Measurements from ENCODE around the gene TRIML2. TPM values are rescaled to one million over a fixed set of nuclear protein-coding genes. Genes with fewer than 3 reads are reported as not detected.

TRIML2 gene
- total and polyA plus RNA-seq, 2 of the 13 experiments (the other 11 are each of a cell fraction or from before 2014, with no cell fraction given) = not detected

DNA sequence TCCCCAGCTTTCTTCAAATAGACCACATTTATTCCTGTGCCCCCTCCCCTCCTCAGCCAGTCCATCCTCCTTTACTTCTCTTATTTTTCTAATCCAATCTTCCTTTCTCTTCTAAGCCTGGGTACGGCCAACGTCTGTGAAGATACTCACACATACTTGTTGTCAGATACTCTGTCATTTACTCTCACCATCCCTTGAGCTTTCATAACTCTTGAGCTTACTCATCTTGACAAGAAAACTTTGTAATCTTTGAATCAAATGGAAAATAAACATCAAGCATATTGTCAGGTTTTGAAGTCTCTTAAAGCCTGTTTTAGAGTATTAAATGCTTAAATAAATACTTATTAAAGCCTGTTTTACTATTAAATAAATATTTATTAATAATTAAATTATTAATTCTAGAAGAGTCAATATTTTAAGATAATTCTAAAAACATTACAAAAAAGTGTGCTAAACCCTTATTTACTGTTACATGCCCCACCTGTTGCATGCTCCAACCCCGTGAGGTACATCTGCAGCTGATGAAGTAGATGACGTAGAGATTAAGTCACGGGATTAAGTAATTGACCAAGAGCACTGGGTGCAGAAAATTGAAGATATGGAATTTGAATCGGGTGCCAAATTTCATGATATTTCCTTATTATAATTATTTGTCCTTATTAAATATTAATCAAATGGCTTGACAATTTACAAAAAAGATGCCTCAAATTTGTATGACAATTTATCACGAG, 1.5 kb upstream of the TRIML2 start:
- POLR2A ChIA-PET = no interaction called here
- H4K20me1 ChIP-seq (ENCODE audit: insufficient read depth, low read length) = no peaks in the 10 kb centered on the region
- no peak for DNase-seq (ENCODE audit: low spot score)
- no peak overlapping the region for H2AFZ ChIP-seq (ENCODE audit: low read length)
- no peak overlapping the region for H3K27ac ChIP-seq (ENCODE audit: extremely low read length, insufficient read depth, low read length)
- no peak for ATAC-seq
- no peaks in the 10 kb centered on the region; a peak in 1 of 5 replicates for H3K27me3 ChIP-seq (ENCODE audit: control insufficient read depth in 1 of 2, insufficient read depth in 2 of 2, low read length in 2 of 2)
- H3K4me2 ChIP-seq (ENCODE audit: low read depth, low read length) = no peak overlapping the region
- CTCF ChIA-PET (ENCODE audit: low intra/inter-chr PET ratio, low total read pairs) = no interaction called here
- no peak overlapping the region for H3K4me3 ChIP-seq (replicated peaks in 1 of 3; ENCODE audit: insufficient read depth in 1 of 3, low read depth in 2 of 3, low read length in 3 of 3)
- H3K4me1 ChIP-seq (ENCODE audit: insufficient read depth, low read length) = no peaks in the 10 kb centered on the region
- no peaks in the 10 kb centered on the region for H3K36me3 ChIP-seq (replicated peaks in 1 of 2; ENCODE audit: control insufficient read depth in 1 of 2, insufficient read depth in 2 of 2, low read length in 2 of 2)
- H3K79me2 ChIP-seq (ENCODE audit: insufficient read depth, low read length) = no peaks in the 10 kb centered on the region
- TF ChIP-seq RAD21 (CRISPR knock-in tag; IDR thresholded peaks at IDR 0.05) = no peak
- TF ChIP-seq MED13 (CRISPR knock-in tag; IDR thresholded peaks at IDR 0.05) = no peak
- TF ChIP-seq, protein P1, sequence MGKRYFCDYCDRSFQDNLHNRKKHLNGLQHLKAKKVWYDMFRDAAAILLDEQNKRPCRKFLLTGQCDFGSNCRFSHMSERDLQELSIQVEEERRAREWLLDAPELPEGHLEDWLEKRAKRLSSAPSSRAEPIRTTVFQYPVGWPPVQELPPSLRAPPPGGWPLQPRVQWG (CRISPR knock-in tag; IDR thresholded peaks at IDR 0.05; ENCODE audit: borderline replicate concordance, low read depth) = no peak
- no peak for TF ChIP-seq MED8 (CRISPR knock-in tag; IDR thresholded peaks at IDR 0.05; ENCODE audit: insufficient replicate concordance)
- no peak for TF ChIP-seq PCBP2 (optimal IDR thresholded peaks at IDR 0.05; ENCODE audit: low read depth, low read length, poor library complexity, severe bottlenecking)
- TF ChIP-seq, protein P2, sequence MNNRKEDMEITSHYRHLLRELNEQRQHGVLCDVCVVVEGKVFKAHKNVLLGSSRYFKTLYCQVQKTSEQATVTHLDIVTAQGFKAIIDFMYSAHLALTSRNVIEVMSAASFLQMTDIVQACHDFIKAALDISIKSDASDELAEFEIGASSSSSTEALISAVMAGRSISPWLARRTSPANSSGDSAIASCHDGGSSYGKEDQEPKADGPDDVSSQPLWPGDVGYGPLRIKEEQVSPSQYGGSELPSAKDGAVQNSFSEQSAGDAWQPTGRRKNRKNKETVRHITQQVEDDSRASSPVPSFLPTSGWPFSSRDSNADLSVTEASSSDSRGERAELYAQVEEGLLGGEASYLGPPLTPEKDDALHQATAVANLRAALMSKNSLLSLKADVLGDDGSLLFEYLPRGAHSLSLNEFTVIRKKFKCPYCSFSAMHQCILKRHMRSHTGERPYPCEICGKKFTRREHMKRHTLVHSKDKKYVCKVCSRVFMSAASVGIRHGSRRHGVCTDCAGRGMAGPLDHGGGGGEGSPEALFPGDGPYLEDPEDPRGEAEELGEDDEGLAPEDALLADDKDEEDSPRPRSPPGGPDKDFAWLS (CRISPR knock-in tag; IDR thresholded peaks at IDR 0.05; ENCODE audit: borderline replicate concordance) = no peak
- TF ChIP-seq ZNF235 (CRISPR knock-in tag; IDR thresholded peaks at IDR 0.05; ENCODE audit: borderline replicate concordance) = no peak
- TF ChIP-seq, protein P3, sequence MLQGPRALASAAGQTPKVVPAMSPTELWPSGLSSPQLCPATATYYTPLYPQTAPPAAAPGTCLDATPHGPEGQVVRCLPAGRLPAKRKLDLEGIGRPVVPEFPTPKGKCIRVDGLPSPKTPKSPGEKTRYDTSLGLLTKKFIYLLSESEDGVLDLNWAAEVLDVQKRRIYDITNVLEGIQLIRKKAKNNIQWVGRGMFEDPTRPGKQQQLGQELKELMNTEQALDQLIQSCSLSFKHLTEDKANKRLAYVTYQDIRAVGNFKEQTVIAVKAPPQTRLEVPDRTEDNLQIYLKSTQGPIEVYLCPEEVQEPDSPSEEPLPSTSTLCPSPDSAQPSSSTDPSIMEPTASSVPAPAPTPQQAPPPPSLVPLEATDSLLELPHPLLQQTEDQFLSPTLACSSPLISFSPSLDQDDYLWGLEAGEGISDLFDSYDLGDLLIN (CRISPR knock-in tag; IDR thresholded peaks at IDR 0.05; ENCODE audit: borderline replicate concordance) = no peak
- TF ChIP-seq IRX3 (CRISPR knock-in tag; IDR thresholded peaks at IDR 0.05; ENCODE audit: borderline replicate concordance, low read depth) = no peak
- no peak for TF ChIP-seq PPARG (CRISPR knock-in tag; conservative IDR thresholded peaks at IDR 0.05)
- no peak for TF ChIP-seq SCMH1 (CRISPR knock-in tag; IDR thresholded peaks at IDR 0.05; ENCODE audit: borderline replicate concordance)
- no peak for TF ChIP-seq ZNF720 (CRISPR knock-in tag; IDR thresholded peaks at IDR 0.05)
- no peak for TF ChIP-seq CCDC6 (CRISPR knock-in tag; IDR thresholded peaks at IDR 0.05)
- no TSS peak for BruUV-seq (replicated peaks)
- H3K9ac ChIP-seq (ENCODE audit: insufficient read depth, low read depth, low read length) = no peak overlapping the region
- no peak for FAIRE-seq
- in situ Hi-C loops (cut with HindIII; ENCODE audit: extremely low pct_ligation_motif_present, low pct_unique_long_range_greater_than_20kb) = no loop called here
- intact Hi-C loops (cut with micrococcal nuclease; ENCODE audit: unreplicated experiment) = no loop called here
- no peaks in the 10 kb centered on the region for H3K9me3 ChIP-seq (ENCODE audit: low read length)
- 7% methylated on average over 7 of the region's 7 CpGs for WGBS (ENCODE audit: low lambda C conversion rate)

Data from HepG2 (cell line).